DND-41 (cell line): ENCODE data around the gene ZNF593.

Source experiments
- ATAC-seq: fragments of 200-7000 bp; cut with Tn5 transposase; 3 replicates; pipeline ENCODE4 v1.9.1; 2021; ENCODE audit warnings: low read depth; ENCODE audit not compliant: insufficient read depth
- DNase-seq: peaks from one replicate; pipeline ENCODE4 v3.0.0-alpha.2; 2020
- H2AFZ ChIP-seq: 2 replicates; pipeline ENCODE4 v1.6.0; 2012; ENCODE audit warnings: low read depth, low read length
- H3K27ac ChIP-seq: 2 replicates; pipeline ENCODE4 v1.5.1; 2012; ENCODE audit warnings: low read length, inconsistent platforms
- H3K27me3 ChIP-seq: fragments of 200-600 bp; sonication (generic); 2 replicates; pipeline ENCODE4 v1.6.0; 2012; ENCODE audit warnings: low read length, mild to moderate bottlenecking, inconsistent platforms; ENCODE audit not compliant: insufficient read depth, poor library complexity
- H3K36me3 ChIP-seq: 2 replicates; pipeline ENCODE4 v1.5.1; 2012; ENCODE audit warnings: low read length, inconsistent platforms; ENCODE audit not compliant: insufficient read depth
- H3K4me1 ChIP-seq: 2 replicates; pipeline ENCODE4 v1.5.1; 2012; ENCODE audit warnings: mild to moderate bottlenecking, low read length; ENCODE audit not compliant: insufficient read depth
- H3K4me2 ChIP-seq: 2 replicates; pipeline ENCODE4 v1.6.0; 2012; ENCODE audit warnings: mild to moderate bottlenecking, moderate library complexity, low read length, inconsistent platforms; ENCODE audit not compliant: insufficient read depth
- H3K4me3 ChIP-seq, 2 experiments: fragments of 200-600 bp in 1 of 2; shearing (Covaris generic) in 1 of 2; 2 replicates each; pipeline ENCODE4 v1.5.1; 2012 to 2016; ENCODE audit warnings: inconsistent platforms in 2 of 2, low read length in 2 of 2, mild to moderate bottlenecking in 2 of 2, low read depth in 1 of 2, moderate library complexity in 1 of 2
- H3K79me2 ChIP-seq: 2 replicates; pipeline ENCODE4 v1.6.0; 2012; ENCODE audit warnings: low read length, inconsistent platforms; ENCODE audit not compliant: insufficient read depth
- H3K9ac ChIP-seq: 2 replicates; pipeline ENCODE4 v1.6.0; 2012; ENCODE audit warnings: low read depth, mild to moderate bottlenecking, inconsistent platforms, low read length, moderate library complexity
- H3K9me3 ChIP-seq: 2 replicates; pipeline ENCODE4 v1.5.1; 2012; ENCODE audit warnings: low read length, moderate library complexity, mild to moderate bottlenecking, inconsistent platforms; ENCODE audit not compliant: insufficient read depth, severe bottlenecking
- H4K20me1 ChIP-seq: 2 replicates; pipeline ENCODE4 v1.6.0; 2012; ENCODE audit warnings: low read length; ENCODE audit not compliant: insufficient read depth
- CTCF ChIP-seq: IDR thresholded peaks from 2 replicates; pipeline ENCODE4 v1.5.1; 2012; ENCODE audit warnings: borderline replicate concordance, low read length, moderate library complexity, mild to moderate bottlenecking; ENCODE audit not compliant: poor library complexity, severe bottlenecking; ENCODE audit errors: extremely low read depth
- EZH2 ChIP-seq: IDR thresholded peaks from 3 replicates; pipeline ENCODE4 v1.6.1; 2012; ENCODE audit warnings: borderline replicate concordance, low read depth, mild to moderate bottlenecking, moderate library complexity, low read length, inconsistent platforms; ENCODE audit not compliant: severe bottlenecking

The ZNF593 gene

GRCh38 chr1:26181586-26182382, 12.1 kb downstream of the ZNF593 start:
- H3K4me2 ChIP-seq, result no peak overlapping the region
- no peak for DNase-seq
- H4K20me1 ChIP-seq, result no peaks in the 10 kb centered on the region; the same call in 1 of the 2 replicates
- no peaks in the 10 kb centered on the region for H3K36me3 ChIP-seq
- H3K79me2 ChIP-seq, result no peaks in the 10 kb centered on the region
- ATAC-seq, result no peak
- no peaks in the 10 kb centered on the region for H3K4me1 ChIP-seq
- H2AFZ ChIP-seq, result no peak overlapping the region
- H3K4me3 ChIP-seq, result no peak overlapping the region
- no peak for TF ChIP-seq EZH2
- TF ChIP-seq CTCF, result no peak
- no peak overlapping the region for H3K9ac ChIP-seq
- H3K27me3 ChIP-seq, result no peaks in the 10 kb centered on the region
- no peak overlapping the region for H3K27ac ChIP-seq
- no peaks in the 10 kb centered on the region for H3K9me3 ChIP-seq

- H3K9ac ChIP-seq, result no peak overlapping the region
- H2AFZ ChIP-seq, result no peak overlapping the region
- DNase-seq (no peak), ATAC-seq (no peak)
- no peaks in the 10 kb centered on the region for H3K27me3 ChIP-seq
- H3K27ac ChIP-seq, result no peak overlapping the region
- H3K4me2 ChIP-seq, result no peak overlapping the region
- no peaks in the 10 kb centered on the region for H3K4me1 ChIP-seq
- H3K9me3 ChIP-seq, result no peaks in the 10 kb centered on the region
- H3K4me3 ChIP-seq, result no peak overlapping the region
- no peaks in the 10 kb centered on the region; the same call in 1 of the 2 replicates for H4K20me1 ChIP-seq
- no peaks in the 10 kb centered on the region for H3K79me2 ChIP-seq
- TF ChIP-seq EZH2 (no peak), CTCF (no peak)
- no peaks in the 10 kb centered on the region for H3K36me3 ChIP-seq
These were observed 12.6 kb downstream of the ZNF593 start for GRCh38 chr1:26182383-26182696.

GRCh38 chr1:26184086-26184485, 14.4 kb downstream of the ZNF593 start:
- no peak for ATAC-seq
- no peaks in the 10 kb centered on the region for H3K36me3 ChIP-seq
- H3K27me3 ChIP-seq, result no peaks in the 10 kb centered on the region
- H4K20me1 ChIP-seq, result no peaks in the 10 kb centered on the region; the same call in 1 of the 2 replicates
- H3K27ac ChIP-seq, result no peak overlapping the region
- H3K9ac ChIP-seq, result no peak overlapping the region
- H3K79me2 ChIP-seq, result no peaks in the 10 kb centered on the region
- no peak overlapping the region for H3K4me2 ChIP-seq
- no peaks in the 10 kb centered on the region for H3K4me1 ChIP-seq
- no peak overlapping the region for H3K4me3 ChIP-seq
- H3K9me3 ChIP-seq, result no peaks in the 10 kb centered on the region
- TF ChIP-seq CTCF, result no peak
- no peak for TF ChIP-seq EZH2
- H2AFZ ChIP-seq, result no peak overlapping the region
- no peak for DNase-seq

- H3K79me2 ChIP-seq, result no peaks in the 10 kb centered on the region
- no peaks in the 10 kb centered on the region for H3K27me3 ChIP-seq
- H2AFZ ChIP-seq, result no peak overlapping the region
- no peak overlapping the region for H3K9ac ChIP-seq
- ATAC-seq (no peak), DNase-seq (no peak)
- H4K20me1 ChIP-seq, result no peaks in the 10 kb centered on the region; the same call in 1 of the 2 replicates
- no peak overlapping the region for H3K4me3 ChIP-seq
- no peaks in the 10 kb centered on the region for H3K36me3 ChIP-seq
- no peak overlapping the region for H3K27ac ChIP-seq
- no peaks in the 10 kb centered on the region for H3K9me3 ChIP-seq
- no peak overlapping the region for H3K4me2 ChIP-seq
- no peaks in the 10 kb centered on the region for H3K4me1 ChIP-seq
- TF ChIP-seq EZH2, result no peak
- no peak for TF ChIP-seq CTCF
These were observed 15.2 kb downstream of the ZNF593 start for GRCh38 chr1:26184883-26185282.
